Neutrophil (primary cell): ENCODE measurements around the gene BGLAP.

ENCODE experiments used
- H3K27ac ChIP-seq: fragments of 200-600 bp; sonication (generic); 2 replicates; pipeline ENCODE4 v1.5.1; 2016; ENCODE audit warnings: mild to moderate bottlenecking, moderate library complexity
- H3K27me3 ChIP-seq: fragments of 200-600 bp; sonication (generic); 2 replicates; pipeline ENCODE4 v1.6.0; 2016; ENCODE audit warnings: mild to moderate bottlenecking
- H3K36me3 ChIP-seq: fragments of 200-600 bp; sonication (generic); 2 replicates; pipeline ENCODE4 v1.5.1; 2017
- H3K4me1 ChIP-seq, 2 experiments: fragments of 200-600 bp in 1 of 2; sonication (generic) in 1 of 2; 1 replicate in 1 of 2; 2 replicates in 1 of 2; pipeline versions ENCODE4 v1.5.1 to v1.6.1; 2013 to 2016; ENCODE audit warnings: low read depth in 1 of 2, low read length in 1 of 2, mild to moderate bottlenecking in 1 of 2, moderate library complexity in 1 of 2; ENCODE audit not compliant: control insufficient read depth in 1 of 2, insufficient read depth in 1 of 2
- H3K4me3 ChIP-seq, 2 experiments: fragments of 200-600 bp in 1 of 2; sonication (generic) in 1 of 2; 1 replicate in 1 of 2; 2 replicates in 1 of 2; pipeline ENCODE4 v1.5.1; 2013 to 2016; ENCODE audit warnings: low read depth in 1 of 2, low read length in 1 of 2, mild to moderate bottlenecking in 1 of 2, moderate library complexity in 1 of 2
- H3K9me3 ChIP-seq: fragments of 200-600 bp; sonication (generic); 2 replicates; pipeline ENCODE4 v1.5.1; 2016
- TF ChIP-seq, protein P1 (sequence below): fragments of 200-600 bp; sonication (generic); IDR thresholded peaks from 2 replicates; pipeline ENCODE4 v1.5.1; 2016; ENCODE audit warnings: antibody characterized with exemption

The BGLAP gene

GRCh38 chr1:156217871-156218270 is 24.1 kb upstream of the BGLAP start:
- H3K27ac ChIP-seq = peak overlapping the region; percentile 97
- peaks cover 16% of the 10 kb centered on the region for H3K36me3 ChIP-seq

DNA sequence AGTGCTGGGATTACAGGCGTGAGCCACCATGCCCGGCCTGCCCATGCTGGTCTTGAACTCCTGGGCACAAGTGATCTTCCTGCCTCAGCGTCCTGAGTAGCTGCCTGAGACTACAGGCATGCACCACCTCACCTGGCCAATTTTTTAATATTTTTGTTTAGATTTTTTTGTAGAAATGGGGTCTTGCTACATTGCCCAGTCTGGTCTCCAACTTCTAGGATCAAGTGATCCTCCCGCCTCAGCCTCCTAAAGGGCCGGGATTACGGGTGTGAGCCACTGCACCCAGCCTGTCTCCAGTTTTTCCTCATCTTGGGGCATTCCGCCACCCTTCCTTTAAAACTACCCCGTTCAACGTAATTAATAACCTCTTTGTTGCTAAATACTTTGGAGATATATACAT is 21.8 kb upstream of the BGLAP start:
- Histone ChIP-seq H3K27ac (no peak overlapping the region), H3K4me1 (peaks cover 45 to 48% of the 10 kb centered on the region in 2 experiments), H3K9me3 (no peaks in the 10 kb centered on the region), H3K27me3 (no peaks in the 10 kb centered on the region), H3K4me3 (no peak overlapping the region), H3K36me3 (peaks cover 20% of the 10 kb centered on the region)
- TF ChIP-seq, protein P1, sequence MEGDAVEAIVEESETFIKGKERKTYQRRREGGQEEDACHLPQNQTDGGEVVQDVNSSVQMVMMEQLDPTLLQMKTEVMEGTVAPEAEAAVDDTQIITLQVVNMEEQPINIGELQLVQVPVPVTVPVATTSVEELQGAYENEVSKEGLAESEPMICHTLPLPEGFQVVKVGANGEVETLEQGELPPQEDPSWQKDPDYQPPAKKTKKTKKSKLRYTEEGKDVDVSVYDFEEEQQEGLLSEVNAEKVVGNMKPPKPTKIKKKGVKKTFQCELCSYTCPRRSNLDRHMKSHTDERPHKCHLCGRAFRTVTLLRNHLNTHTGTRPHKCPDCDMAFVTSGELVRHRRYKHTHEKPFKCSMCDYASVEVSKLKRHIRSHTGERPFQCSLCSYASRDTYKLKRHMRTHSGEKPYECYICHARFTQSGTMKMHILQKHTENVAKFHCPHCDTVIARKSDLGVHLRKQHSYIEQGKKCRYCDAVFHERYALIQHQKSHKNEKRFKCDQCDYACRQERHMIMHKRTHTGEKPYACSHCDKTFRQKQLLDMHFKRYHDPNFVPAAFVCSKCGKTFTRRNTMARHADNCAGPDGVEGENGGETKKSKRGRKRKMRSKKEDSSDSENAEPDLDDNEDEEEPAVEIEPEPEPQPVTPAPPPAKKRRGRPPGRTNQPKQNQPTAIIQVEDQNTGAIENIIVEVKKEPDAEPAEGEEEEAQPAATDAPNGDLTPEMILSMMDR = no peak

More at GRCh38 chr1:156217871-156218270, 24.1 kb upstream of the BGLAP start:
- Histone ChIP-seq H3K4me3 (peak overlapping the region; percentile 62 to 67), H3K27me3 (no peaks in the 10 kb centered on the region), H3K4me1 (peaks cover 55 to 59% of the 10 kb centered on the region in 2 experiments), H3K9me3 (no peaks in the 10 kb centered on the region)
- TF ChIP-seq, protein P1 = peak; percentile 12

GRCh38 chr1:156221986-156222692 is 19.8 kb upstream of the BGLAP start:
- Histone ChIP-seq H3K4me1 (peaks cover 31 to 36% of the 10 kb centered on the region in 2 experiments), H3K36me3 (peaks cover 29% of the 10 kb centered on the region), H3K27me3 (no peaks in the 10 kb centered on the region), H3K27ac (peak overlapping the region; percentile 50), H3K9me3 (no peaks in the 10 kb centered on the region), H3K4me3 (no peak overlapping the region)
- TF ChIP-seq, protein P1 = no peak

DNA sequence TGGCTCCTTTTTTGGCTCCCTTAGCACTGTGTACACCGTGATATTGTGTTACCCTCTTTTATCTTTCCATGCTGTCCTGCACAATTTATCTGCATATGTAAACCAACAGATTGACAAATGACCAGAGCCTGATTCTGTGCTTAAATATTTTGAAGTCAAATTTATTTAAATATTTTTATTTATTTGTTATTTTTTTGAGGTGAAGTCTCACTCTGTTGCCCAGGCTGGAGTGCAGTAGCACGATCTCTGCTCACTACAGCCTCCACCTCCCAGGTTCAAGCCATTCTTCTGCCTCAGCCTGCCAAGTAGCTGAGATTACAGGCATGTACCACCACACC is 16.3 kb upstream of the BGLAP start:
- Histone ChIP-seq H3K36me3 (peaks cover 43% of the 10 kb centered on the region), H3K27ac (peak overlapping the region; percentile 61), H3K9me3 (no peaks in the 10 kb centered on the region)

DNA sequence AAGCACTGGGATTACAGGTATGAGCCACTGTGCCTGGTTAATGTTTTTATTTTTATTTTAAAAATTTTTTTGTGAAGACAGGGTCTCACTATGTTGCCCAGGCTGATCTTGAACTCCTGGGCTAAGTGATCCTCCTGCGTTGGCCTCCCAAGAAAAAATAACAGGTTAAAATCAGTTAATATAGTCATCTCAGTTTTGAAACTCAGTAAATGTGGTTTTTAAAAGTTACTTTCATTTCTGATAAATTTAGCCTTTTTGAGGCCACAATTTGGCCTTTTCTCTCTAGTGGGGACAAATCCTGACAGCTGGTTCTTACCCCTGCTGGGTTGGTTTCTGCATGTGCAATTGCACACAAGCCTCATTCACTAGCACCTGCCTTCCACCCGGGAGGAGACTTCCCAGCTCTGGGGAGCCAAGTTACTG is 15.9 kb upstream of the BGLAP start:
- Histone ChIP-seq H3K27ac (peak overlapping the region; percentile 61), H3K27me3 (no peaks in the 10 kb centered on the region), H3K4me1 (peaks cover 6 to 10% of the 10 kb centered on the region in 2 experiments), H3K36me3 (peaks cover 38% of the 10 kb centered on the region), H3K9me3 (no peaks in the 10 kb centered on the region), H3K4me3 (no peak overlapping the region)
- TF ChIP-seq, protein P1 = no peak

More for the DNA sequence above, 16.3 kb upstream of the BGLAP start:
- TF ChIP-seq, protein P1 = no peak
- Histone ChIP-seq H3K4me3 (no peak overlapping the region), H3K27me3 (no peaks in the 10 kb centered on the region), H3K4me1 (peaks cover 6 to 10% of the 10 kb centered on the region in 2 experiments)
